OCI-LY3 (cell line): ENCODE measurements around the gene LIN54.

ENCODE experiments used
- CTCF ChIP-seq: fragments of 200-600, 300-600 bp; sonication (generic); IDR thresholded peaks from 2 replicates; pipeline ENCODE4 v1.5.1; 2014; ENCODE audit warnings: antibody characterized with exemption, low read length, low read depth
- EZH2phosphoT487 ChIP-seq: fragments of 200-600 bp; shearing (Covaris generic); IDR thresholded peaks from 2 replicates; pipeline ENCODE4 v1.6.1; 2018; ENCODE audit warnings: antibody characterized with exemption, mixed run types, low read depth

GRCh38 chr4:82968972-82969371, 41.7 kb downstream of the LIN54 start:
- TF ChIP-seq CTCF (no peak), EZH2phosphoT487 (no peak)
